GM21717 (cell line): ENCODE measurements around the gene FMO2.

Experiments used
- ATAC-seq: cut with Tn5 transposase; IDR thresholded peaks from one replicate; pipeline ENCODE4 v1.9.1; 2021; ENCODE audit warnings: mild to moderate bottlenecking, moderate library complexity; ENCODE audit not compliant: unreplicated experiment

Gene FMO2

DNA sequence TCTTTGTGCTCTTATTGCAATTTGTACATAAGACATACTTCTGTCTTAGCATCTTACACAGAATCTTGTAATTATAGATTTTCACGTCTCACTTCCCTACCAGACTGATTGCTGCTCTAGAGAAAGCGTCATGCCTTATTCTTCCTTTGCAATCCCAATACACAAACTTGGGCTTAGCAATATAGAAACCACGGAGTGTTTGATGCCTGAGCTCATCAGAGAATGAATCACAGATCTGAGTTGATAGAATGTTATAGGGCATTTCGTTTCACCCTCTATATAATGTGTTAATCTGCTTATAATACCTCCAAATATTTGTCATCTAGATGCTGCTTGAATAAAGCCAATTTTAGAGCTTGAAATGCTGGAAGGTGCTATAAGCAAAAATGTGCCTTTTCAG lies 69.8 kb downstream of the FMO2 start:
- ATAC-seq: no peak

DNA sequence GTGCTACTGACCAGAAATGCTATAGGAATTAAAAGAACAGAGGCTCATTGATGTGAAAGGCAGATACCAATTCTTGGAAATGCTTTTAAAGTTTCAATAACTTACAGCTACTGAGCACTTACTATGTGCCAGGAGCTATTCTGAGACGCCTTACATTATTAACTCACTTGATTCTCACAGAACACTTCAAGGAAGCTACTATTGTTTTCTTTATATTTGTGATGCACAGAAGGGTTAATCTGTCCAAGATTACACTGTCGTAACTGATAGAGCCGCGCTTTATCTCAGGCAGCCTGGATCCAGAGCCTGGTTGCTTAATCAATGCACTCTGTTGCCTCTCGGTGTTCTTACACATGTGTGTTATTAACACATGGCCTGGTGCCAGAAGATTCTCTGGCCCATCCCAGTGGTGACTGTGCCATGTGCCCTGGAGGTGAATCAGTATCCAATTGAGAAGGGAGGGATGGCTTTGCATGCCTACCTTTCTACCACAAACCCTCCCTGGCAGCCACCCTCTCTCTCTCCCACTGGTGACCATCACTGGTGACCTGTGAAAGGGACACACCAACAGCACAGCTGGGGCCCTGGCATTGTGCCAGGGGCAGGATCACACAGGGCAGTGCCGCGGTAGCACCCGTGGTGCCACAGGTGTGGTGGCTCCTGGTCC lies 72.0 kb downstream of the FMO2 start:
- no peak for ATAC-seq

DNA sequence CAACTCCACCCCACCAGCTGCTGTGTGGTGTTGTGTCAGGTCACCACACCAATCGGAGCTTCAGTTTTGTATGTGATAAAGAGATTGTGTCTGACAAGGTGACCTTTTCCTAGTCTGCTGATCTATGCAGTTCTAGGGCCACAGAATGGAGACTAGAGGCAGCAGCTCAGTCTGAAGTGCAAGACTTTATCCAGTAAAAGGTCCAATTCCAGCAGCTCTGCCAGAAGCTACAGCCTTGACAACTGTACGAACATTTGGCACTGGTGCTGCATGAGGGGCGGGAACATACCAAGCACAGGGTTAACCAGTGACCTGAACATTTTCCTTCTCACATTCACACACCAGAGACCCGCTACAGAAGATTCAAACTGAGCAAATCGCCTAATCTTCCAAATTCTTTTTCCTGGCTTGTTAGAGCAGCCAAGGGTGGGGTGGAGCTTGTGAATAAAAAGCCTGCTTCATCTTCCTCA lies 72.5 kb downstream of the FMO2 start:
- ATAC-seq: no peak

DNA sequence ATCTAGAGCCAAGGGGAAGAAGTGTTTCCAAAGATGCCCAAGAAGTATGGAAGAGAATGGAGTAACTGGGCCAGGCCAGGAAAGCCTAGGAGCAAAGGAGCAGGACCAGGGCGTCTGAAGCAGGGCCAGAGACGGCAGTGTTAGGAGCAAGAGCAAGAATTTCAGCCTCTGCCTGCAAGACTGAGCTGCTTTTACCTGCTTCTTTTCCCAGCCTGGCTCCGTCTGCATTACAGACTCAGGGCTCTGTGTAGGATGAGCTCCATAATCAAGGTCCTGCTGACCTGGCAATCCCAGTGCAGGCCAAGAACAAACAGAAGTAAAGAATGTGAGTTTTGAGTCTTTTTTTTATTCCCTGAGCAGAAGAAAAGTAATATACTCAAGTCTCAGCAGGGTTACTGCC lies 73.3 kb downstream of the FMO2 start:
- no peak for ATAC-seq

DNA sequence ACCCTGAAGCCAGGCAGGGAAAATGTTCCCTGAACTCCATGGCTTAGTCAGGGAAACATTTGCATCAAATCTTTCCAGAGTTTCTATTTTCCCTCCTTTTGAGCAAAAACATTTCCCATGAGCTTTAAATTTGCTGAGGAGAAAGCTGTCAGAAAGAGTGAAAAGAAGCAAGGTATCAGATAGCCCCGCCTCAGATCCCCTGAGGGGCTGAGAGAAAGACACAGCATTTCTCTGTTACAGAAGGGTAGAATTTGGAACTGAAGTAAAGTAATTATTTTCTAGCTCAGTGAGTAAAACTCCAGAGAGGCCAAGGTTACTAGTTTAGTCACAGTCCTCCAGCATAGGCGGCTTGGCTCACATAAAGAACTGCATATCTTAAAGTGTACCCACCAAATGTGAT lies 73.8 kb downstream of the FMO2 start:
- ATAC-seq: no peak
